Gastroesophageal sphincter (tissue), 3 donors: ENCODE data around the gene WDR88.

Experiments
- POLR2AphosphoS5 ChIP-seq: sonication (generic); formaldehyde crosslinking; IDR thresholded peaks from one replicate; pipeline ENCODE4 v1.6.1; 2017; ENCODE audit warnings: antibody characterized with exemption
- TF ChIP-seq, protein P1 (sequence below), 4 experiments: fragments of 200-600 bp in 2 of 4; fragments of 450-650 bp in 2 of 4; sonication (generic) in 1 of 4; IDR thresholded peaks; one replicate each; pipeline ENCODE4 v1.5.1; 2017 to 2019; ENCODE audit warnings: antibody characterized with exemption in 4 of 4, mild to moderate bottlenecking in 2 of 4, moderate library complexity in 2 of 4

DNA sequence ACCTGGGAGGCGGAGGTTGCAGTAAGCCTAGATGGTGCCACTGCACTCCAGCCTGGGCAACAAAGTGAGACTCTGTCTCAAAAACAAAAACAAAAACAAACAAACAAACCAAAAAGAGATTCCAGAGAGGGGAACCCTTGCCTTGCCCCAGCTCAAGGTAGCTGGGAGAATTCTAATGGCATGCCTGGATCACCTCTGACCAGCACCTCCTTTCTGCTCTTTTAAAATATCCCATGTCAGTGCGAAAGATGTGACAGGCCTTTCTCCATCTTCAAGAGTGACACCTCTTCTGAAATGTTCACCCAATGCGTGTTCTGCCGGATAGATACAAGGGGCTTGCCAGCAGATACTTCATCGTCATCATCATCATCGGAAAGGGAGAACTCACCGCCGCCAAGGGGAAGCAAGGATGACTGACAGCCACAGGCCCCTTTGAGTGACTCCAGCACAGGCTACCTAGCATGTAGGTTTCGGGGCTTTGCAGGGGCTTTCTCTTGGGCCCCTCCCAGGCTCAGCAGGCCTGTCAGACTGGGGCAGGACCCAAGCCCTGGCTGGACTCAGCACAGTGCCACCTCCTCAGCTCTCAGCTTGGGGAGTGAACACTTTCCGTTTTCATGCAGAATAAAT lies 43.4 kb downstream of the WDR88 start:
- TF ChIP-seq, protein P1, sequence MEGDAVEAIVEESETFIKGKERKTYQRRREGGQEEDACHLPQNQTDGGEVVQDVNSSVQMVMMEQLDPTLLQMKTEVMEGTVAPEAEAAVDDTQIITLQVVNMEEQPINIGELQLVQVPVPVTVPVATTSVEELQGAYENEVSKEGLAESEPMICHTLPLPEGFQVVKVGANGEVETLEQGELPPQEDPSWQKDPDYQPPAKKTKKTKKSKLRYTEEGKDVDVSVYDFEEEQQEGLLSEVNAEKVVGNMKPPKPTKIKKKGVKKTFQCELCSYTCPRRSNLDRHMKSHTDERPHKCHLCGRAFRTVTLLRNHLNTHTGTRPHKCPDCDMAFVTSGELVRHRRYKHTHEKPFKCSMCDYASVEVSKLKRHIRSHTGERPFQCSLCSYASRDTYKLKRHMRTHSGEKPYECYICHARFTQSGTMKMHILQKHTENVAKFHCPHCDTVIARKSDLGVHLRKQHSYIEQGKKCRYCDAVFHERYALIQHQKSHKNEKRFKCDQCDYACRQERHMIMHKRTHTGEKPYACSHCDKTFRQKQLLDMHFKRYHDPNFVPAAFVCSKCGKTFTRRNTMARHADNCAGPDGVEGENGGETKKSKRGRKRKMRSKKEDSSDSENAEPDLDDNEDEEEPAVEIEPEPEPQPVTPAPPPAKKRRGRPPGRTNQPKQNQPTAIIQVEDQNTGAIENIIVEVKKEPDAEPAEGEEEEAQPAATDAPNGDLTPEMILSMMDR (IDR thresholded peaks at IDR 0.05), result no peak
- no peak for TF ChIP-seq POLR2AphosphoS5
